ENCODE data around the gene TBPL2. TPM values are rescaled to one million over a fixed set of nuclear protein-coding genes. Genes with fewer than 3 reads are reported as not detected.
"Not testable (repeated sequence)": the region's sequence is repeated elsewhere in the genome, so short reads cannot be mapped to it uniquely, and the experiment has no call there.

The TBPL2 gene
- total RNA-seq, 1 donor from 2014 or later = not detected

- Mint-ChIP-seq H3K9me3 (ENCODE audit: unreplicated experiment) (no peaks in the 10 kb centered on the region), H3K4me3 (ENCODE audit: unreplicated experiment) (no peak overlapping the region), H3K27me3 (ENCODE audit: unreplicated experiment) (peaks cover 3% of the 10 kb centered on the region), H3K27ac (ENCODE audit: unreplicated experiment) (no peak overlapping the region), H3K36me3 (ENCODE audit: unreplicated experiment) (no peaks in the 10 kb centered on the region), H3K4me1 (ENCODE audit: low read depth, unreplicated experiment) (no peaks in the 10 kb centered on the region)
- DNase-seq = no peak
- TF ChIP-seq CTCF (IDR thresholded peaks at IDR 0.05; ENCODE audit: partially characterized antibody, unreplicated experiment) = no peak
Observed at GRCh38 chr14:55473786-55474185, 33.4 kb upstream of the TBPL2 start.

- DNase-seq = no peak
- Mint-ChIP-seq H3K27me3 (ENCODE audit: unreplicated experiment) (no peaks in the 10 kb centered on the region), H3K4me1 (ENCODE audit: low read depth, unreplicated experiment) (no peaks in the 10 kb centered on the region), H3K36me3 (ENCODE audit: unreplicated experiment) (no peaks in the 10 kb centered on the region), H3K27ac (ENCODE audit: unreplicated experiment) (no peak overlapping the region), H3K9me3 (ENCODE audit: unreplicated experiment) (peaks cover 2% of the 10 kb centered on the region), H3K4me3 (ENCODE audit: unreplicated experiment) (no peak overlapping the region)
- TF ChIP-seq CTCF (IDR thresholded peaks at IDR 0.05; ENCODE audit: partially characterized antibody, unreplicated experiment) = no peak
Observed at GRCh38 chr14:55470025-55470424, 29.6 kb upstream of the TBPL2 start.

GRCh38 chr14:55467307-55467706 is 26.9 kb upstream of the TBPL2 start:
- H3K27ac Mint-ChIP-seq (ENCODE audit: unreplicated experiment) = no peak overlapping the region
- no peaks in the 10 kb centered on the region for H3K36me3 Mint-ChIP-seq (ENCODE audit: unreplicated experiment)
- H3K4me3 Mint-ChIP-seq (ENCODE audit: unreplicated experiment) = no peak overlapping the region
- H3K9me3 Mint-ChIP-seq (ENCODE audit: unreplicated experiment) = peaks cover 2% of the 10 kb centered on the region
- H3K27me3 Mint-ChIP-seq (ENCODE audit: unreplicated experiment) = no peaks in the 10 kb centered on the region
- no peak for DNase-seq
- H3K4me1 Mint-ChIP-seq (ENCODE audit: low read depth, unreplicated experiment) = no peaks in the 10 kb centered on the region
- TF ChIP-seq CTCF (IDR thresholded peaks at IDR 0.05; ENCODE audit: partially characterized antibody, unreplicated experiment) = no peak

GRCh38 chr14:55458800-55459515 is 18.5 kb upstream of the TBPL2 start:
- no peak overlapping the region for H3K27ac Mint-ChIP-seq (ENCODE audit: unreplicated experiment)
- peaks cover 8% of the 10 kb centered on the region for H3K9me3 Mint-ChIP-seq (ENCODE audit: unreplicated experiment)
- peaks cover 4% of the 10 kb centered on the region for H3K36me3 Mint-ChIP-seq (ENCODE audit: unreplicated experiment)
- no peak overlapping the region for H3K4me3 Mint-ChIP-seq (ENCODE audit: unreplicated experiment)
- peaks cover 8% of the 10 kb centered on the region for H3K4me1 Mint-ChIP-seq (ENCODE audit: low read depth, unreplicated experiment)
- DNase-seq = no peak
- no peak for TF ChIP-seq CTCF (IDR thresholded peaks at IDR 0.05; ENCODE audit: partially characterized antibody, unreplicated experiment)
- H3K27me3 Mint-ChIP-seq (ENCODE audit: unreplicated experiment) = peaks cover 2% of the 10 kb centered on the region

- TF ChIP-seq CTCF (IDR thresholded peaks at IDR 0.05; ENCODE audit: partially characterized antibody, unreplicated experiment) = no peak
- Mint-ChIP-seq H3K9me3 (ENCODE audit: unreplicated experiment) (peaks cover 8% of the 10 kb centered on the region), H3K4me3 (ENCODE audit: unreplicated experiment) (no peak overlapping the region), H3K36me3 (ENCODE audit: unreplicated experiment) (peaks cover 4% of the 10 kb centered on the region), H3K27ac (ENCODE audit: unreplicated experiment) (no peak overlapping the region), H3K4me1 (ENCODE audit: low read depth, unreplicated experiment) (peaks cover 11% of the 10 kb centered on the region), H3K27me3 (ENCODE audit: unreplicated experiment) (peaks cover 2% of the 10 kb centered on the region)
- DNase-seq = no peak
Observed at GRCh38 chr14:55457496-55457895, 17.1 kb upstream of the TBPL2 start.

GRCh38 chr14:55456411-55456810 is 16.0 kb upstream of the TBPL2 start:
- not testable (repeated sequence) for H3K27ac Mint-ChIP-seq (ENCODE audit: unreplicated experiment); H3K36me3 Mint-ChIP-seq (ENCODE audit: unreplicated experiment); DNase-seq; H3K4me3 Mint-ChIP-seq (ENCODE audit: unreplicated experiment); H3K9me3 Mint-ChIP-seq (ENCODE audit: unreplicated experiment); H3K27me3 Mint-ChIP-seq (ENCODE audit: unreplicated experiment)
- peaks cover 11% of the 10 kb centered on the region for H3K4me1 Mint-ChIP-seq (ENCODE audit: low read depth, unreplicated experiment)
